GM13977 (cell line): ENCODE measurements around the gene EVL.

Source experiments
- DNase-seq: peaks from one replicate; pipeline ENCODE4 v3.0.0; 2012; ENCODE audit warnings: low spot score
- in situ Hi-C: fragments of 300-500 bp; cut with MboI; formaldehyde crosslinking; loops from one replicate; pipeline ENCODE4 v1.12.0; 2022; ENCODE audit warnings: low sequenced_read_pairs, low pct_unique_long_range_greater_than_20kb, mixed read lengths, inconsistent platforms; ENCODE audit not compliant: unreplicated experiment
- TF ChIP-seq, protein P1 (sequence below): IDR thresholded peaks from 2 replicates; pipeline ENCODE4 v1.5.1; 2012; ENCODE audit warnings: mild to moderate bottlenecking, control low read depth; ENCODE audit not compliant: insufficient read depth; ENCODE audit errors: extremely low read depth, missing control alignments

Gene EVL

DNA sequence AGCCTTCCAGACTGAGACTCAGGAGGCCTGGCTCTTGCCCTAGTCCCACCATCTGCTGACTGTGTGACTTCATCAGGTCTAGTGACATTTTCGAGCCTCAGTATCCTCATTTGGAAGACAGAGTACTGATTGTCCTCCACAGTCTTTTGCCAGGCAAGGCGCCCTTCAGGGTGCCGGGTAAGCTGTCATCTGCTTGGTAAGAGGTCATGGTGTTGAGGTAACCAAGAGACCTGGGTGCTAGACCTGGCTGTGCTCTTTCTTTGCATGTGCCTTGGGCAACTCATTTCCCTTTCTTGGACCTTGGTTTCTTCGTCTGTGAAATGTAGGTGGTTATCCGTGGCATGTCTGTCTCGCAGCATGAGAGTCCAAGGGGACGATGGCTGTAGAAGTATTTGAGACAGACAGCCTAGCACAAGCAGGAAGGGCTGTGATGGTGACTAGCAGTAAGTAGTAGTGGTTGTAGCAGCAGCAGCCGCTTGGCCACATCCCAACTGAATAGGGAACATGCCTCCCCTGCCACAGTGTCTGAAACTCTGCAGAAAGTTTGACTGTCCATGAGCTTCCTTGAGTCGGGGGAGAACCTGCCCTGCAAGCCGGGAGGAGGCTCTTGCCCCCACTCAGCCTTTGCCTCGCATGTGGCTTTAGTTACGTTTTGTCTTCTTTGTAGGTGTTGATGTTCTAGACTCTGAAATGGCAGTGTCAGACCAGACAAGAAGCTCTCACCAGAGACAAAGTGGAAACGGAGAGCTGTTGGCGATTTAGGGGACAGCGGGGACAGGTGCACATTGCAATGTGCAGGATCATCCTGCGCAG is 40.3 kb downstream of the EVL start:
- DNase-seq = no peak
- in situ Hi-C loops = no loop called here
- TF ChIP-seq, protein P1, sequence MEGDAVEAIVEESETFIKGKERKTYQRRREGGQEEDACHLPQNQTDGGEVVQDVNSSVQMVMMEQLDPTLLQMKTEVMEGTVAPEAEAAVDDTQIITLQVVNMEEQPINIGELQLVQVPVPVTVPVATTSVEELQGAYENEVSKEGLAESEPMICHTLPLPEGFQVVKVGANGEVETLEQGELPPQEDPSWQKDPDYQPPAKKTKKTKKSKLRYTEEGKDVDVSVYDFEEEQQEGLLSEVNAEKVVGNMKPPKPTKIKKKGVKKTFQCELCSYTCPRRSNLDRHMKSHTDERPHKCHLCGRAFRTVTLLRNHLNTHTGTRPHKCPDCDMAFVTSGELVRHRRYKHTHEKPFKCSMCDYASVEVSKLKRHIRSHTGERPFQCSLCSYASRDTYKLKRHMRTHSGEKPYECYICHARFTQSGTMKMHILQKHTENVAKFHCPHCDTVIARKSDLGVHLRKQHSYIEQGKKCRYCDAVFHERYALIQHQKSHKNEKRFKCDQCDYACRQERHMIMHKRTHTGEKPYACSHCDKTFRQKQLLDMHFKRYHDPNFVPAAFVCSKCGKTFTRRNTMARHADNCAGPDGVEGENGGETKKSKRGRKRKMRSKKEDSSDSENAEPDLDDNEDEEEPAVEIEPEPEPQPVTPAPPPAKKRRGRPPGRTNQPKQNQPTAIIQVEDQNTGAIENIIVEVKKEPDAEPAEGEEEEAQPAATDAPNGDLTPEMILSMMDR = no peak

DNA sequence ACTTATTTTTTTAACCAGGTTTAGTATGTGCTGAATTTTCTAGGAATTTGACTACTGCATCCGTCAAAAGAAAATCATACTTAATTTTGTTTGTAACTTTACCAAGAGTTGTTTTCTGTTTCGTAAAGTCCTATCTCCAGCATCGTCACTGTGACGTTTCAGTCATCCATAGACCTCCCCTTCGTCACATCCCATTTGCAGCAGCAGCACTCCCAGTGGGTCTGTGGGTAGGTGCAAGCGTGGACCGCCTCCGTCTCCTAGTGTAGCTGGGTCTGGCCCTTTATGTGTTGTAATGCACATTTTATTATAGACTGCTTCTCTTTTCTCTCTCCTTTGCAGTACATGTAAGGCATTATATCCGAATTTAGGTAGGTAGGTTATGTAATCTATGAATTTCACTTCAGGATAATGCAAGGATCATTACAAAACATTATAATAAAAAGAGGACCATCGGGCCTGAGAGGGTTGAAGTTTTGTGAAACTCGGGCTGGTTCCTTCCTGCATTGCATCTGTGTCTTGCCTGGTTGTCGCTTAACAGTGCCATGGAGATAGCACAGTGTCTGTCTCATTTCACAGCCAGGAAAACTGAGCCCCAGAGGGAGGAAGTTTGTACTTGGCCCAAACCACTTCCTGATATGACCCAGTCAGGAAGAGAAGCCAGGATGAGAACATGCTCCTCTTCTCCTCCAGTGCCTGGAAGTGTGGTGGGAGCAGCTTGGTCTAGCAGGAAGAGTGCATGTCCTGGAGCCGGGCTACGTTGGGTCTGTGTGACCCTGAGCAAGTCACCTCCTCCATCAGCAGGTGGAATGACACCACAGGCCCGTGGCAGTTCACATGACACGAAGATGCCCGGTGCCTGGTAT is 41.3 kb downstream of the EVL start:
- DNase-seq = no peak
- TF ChIP-seq, protein P1 = no peak
- in situ Hi-C loops = no loop called here

DNA sequence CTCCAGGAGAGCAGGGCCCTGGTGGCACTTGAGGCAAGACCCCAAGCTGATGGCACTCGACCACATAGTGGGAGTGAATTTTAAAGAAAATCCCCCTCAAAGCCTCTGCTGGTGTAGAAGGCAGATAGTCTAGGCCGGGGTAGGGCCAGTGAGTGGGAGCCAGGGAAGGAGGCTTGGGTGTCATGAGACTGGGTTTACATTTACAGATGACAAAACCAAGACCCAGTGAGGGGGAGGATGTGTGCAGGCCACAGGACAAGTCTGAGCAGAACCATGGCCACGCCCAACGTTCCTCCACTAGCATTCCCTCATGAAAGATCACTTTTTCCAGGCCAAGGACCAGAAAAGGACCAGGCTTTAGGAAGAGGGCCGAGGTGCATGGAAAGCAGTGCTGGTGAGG is 42.0 kb downstream of the EVL start:
- no peak for DNase-seq
- in situ Hi-C loops = no loop called here
- TF ChIP-seq, protein P1 = no peak

DNA sequence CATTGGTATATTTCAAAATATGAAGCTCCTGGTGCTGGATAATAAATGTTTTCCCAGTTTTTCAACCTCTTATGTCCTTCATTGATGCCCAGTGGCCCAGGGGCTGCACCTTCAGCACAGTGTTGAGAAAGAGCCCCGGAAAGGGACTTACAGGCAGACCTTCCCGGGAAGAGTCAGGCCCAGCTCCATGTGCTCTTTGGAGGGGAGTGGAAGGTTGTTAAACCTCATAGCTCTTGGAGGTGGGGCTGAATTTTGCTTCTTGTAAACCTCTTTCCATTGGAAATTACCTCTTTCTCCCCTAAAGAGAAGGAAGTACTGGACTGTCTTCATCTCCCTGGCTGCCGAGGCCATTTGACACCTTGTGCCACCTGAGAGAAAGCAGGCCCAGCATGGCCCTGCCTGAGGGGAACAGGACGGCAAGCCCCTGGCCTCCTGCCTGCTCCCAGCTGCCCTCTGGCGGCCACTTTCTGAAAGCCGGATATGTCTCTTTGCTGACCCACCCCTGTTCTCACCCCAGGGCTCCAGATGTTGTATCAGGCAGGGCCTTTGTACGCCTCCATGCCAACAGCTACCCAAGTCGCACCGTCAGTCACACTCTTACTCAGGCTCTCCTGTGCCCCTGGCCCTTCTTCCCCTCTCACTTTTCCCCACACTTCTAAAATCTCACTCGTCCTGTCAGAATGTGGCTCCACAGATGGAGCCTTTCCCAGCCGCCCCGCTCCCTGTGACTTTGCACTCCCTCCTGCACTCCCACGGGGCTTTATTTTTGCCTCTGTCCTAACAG is 43.0 kb downstream of the EVL start:
- TF ChIP-seq, protein P1 = peak; percentile 86
- peak; percentile 80 for DNase-seq
- in situ Hi-C loops = no loop called here

DNA sequence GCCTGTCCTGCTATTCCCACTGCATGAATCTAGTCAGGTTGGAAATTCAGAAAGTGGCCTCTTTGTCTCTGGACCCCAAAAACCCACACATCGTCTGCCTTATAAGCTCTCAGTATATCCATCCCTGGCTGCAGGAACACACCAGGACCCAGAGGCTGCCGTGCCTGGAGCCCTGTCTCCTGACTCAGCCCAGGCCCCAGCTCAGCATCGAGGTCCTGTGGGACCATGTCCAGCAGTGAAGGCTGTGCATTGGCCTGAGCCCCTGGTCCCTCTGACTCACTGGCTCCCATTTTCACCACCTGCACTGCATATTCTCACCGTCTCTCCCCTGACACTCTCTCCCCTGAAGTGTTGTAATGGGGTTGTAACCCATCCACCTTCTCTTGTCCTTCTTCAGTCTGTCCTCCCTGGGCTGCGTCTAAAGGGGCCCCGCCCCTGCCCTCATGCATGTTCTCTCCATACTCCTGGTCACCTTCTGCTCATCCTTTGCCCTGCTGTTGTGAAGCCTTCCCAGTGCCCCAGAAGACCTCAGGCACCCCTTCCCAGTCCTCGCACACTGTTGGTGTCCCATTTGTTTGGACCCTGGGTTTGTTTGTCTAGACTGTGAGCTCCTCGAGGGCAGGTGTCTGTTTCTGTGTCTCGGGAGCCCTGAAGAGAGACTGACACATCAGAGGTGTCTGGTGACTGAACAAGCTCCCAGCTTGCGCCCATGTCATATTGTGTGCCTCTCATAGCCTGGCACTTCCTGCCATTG is 43.8 kb downstream of the EVL start:
- in situ Hi-C loops = no loop called here
- DNase-seq = no peak
- TF ChIP-seq, protein P1 = no peak
